Lower leg skin (tissue), 3 donors: ENCODE data around the gene NLN.

Source experiments
- POLR2A ChIP-seq, 2 donors: fragments of 450-650 bp; IDR thresholded peaks; one replicate each; pipeline ENCODE4 v1.6.1; 2016 to 2017; ENCODE audit warnings: antibody characterized with exemption in 2 of 2, mild to moderate bottlenecking in 1 of 2, moderate library complexity in 1 of 2
- TF ChIP-seq, protein P1 (sequence below), 3 donors: fragments of 450-650 bp; IDR thresholded peaks; one replicate each; pipeline ENCODE4 v1.5.1; 2016; ENCODE audit warnings: antibody characterized with exemption in 3 of 3, mild to moderate bottlenecking in 3 of 3, moderate library complexity in 2 of 3

DNA sequence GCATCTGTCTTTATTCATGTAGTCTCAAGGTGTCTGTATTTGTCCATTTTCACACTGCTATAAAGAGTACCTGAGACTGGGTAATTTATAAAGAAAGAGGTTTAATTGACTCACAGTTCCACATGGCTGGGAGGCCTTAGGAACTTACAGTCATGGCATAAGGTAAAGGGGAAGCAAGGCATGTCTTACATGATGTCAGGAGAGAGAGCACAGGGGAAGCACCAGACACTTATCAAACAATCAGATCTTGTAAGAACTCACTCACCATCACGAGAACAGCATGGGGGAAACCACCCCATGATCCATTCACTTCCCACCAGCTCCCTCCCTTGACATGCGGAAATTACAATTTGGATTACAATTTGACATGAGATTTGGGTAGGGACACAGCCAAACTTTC, 44.2 kb downstream of the NLN start:
- TF ChIP-seq, protein P1, sequence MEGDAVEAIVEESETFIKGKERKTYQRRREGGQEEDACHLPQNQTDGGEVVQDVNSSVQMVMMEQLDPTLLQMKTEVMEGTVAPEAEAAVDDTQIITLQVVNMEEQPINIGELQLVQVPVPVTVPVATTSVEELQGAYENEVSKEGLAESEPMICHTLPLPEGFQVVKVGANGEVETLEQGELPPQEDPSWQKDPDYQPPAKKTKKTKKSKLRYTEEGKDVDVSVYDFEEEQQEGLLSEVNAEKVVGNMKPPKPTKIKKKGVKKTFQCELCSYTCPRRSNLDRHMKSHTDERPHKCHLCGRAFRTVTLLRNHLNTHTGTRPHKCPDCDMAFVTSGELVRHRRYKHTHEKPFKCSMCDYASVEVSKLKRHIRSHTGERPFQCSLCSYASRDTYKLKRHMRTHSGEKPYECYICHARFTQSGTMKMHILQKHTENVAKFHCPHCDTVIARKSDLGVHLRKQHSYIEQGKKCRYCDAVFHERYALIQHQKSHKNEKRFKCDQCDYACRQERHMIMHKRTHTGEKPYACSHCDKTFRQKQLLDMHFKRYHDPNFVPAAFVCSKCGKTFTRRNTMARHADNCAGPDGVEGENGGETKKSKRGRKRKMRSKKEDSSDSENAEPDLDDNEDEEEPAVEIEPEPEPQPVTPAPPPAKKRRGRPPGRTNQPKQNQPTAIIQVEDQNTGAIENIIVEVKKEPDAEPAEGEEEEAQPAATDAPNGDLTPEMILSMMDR (IDR thresholded peaks at IDR 0.05), result no peak
- no peak for TF ChIP-seq POLR2A (IDR thresholded peaks at IDR 0.05)
